Smooth muscle cell (in vitro differentiated cells): ENCODE results near the gene ACAP1. TPM values are rescaled to one million over a fixed set of nuclear protein-coding genes. Genes with fewer than 3 reads are reported as not detected.

ENCODE experiments used
- DNase-seq: peaks from one replicate; lab custom pipeline; 2025; ENCODE audit not compliant: unreplicated experiment; lab: John Stamatoyannopoulos, UW
- H2AFZ ChIP-seq: fragments of 200-600 bp; sonication (generic); 2 replicates; pipeline ENCODE4 v1.6.0; 2016; ENCODE audit warnings: antibody characterized with exemption, low read depth, mild to moderate bottlenecking
- H3F3A ChIP-seq: fragments of 200-600 bp; sonication (generic); 2 replicates; pipeline ENCODE4 v1.6.0; 2017; ENCODE audit warnings: antibody characterized with exemption, low read depth
- H3K27ac ChIP-seq: fragments of 200-600 bp; sonication (generic); 2 replicates; pipeline ENCODE4 v1.5.1; 2016; ENCODE audit warnings: low read depth, mild to moderate bottlenecking
- H3K27me3 ChIP-seq: fragments of 200-600 bp; sonication (generic); 2 replicates; pipeline ENCODE4 v1.6.1; 2016; ENCODE audit warnings: low read depth, mild to moderate bottlenecking
- H3K36me3 ChIP-seq: fragments of 200-600 bp; sonication (generic); 2 replicates; pipeline ENCODE4 v1.5.1; 2016; ENCODE audit warnings: low read depth
- H3K4me1 ChIP-seq: fragments of 200-600 bp; sonication (generic); 2 replicates; pipeline ENCODE4 v1.5.1; 2016; ENCODE audit warnings: low read depth
- H3K4me2 ChIP-seq: fragments of 200-600 bp; sonication (generic); 2 replicates; pipeline ENCODE4 v1.6.0; 2016; ENCODE audit warnings: mild to moderate bottlenecking
- H3K4me3 ChIP-seq: fragments of 200-600 bp; sonication (generic); 2 replicates; pipeline ENCODE4 v1.5.1; 2016; ENCODE audit warnings: mild to moderate bottlenecking
- H3K79me2 ChIP-seq: fragments of 200-600 bp; sonication (generic); 2 replicates; pipeline ENCODE4 v1.6.0; 2016; ENCODE audit warnings: low read depth, mild to moderate bottlenecking
- H3K9ac ChIP-seq: fragments of 200-600 bp; sonication (generic); 2 replicates; pipeline ENCODE4 v1.6.0; 2016; ENCODE audit warnings: low read depth
- H3K9me3 ChIP-seq: fragments of 200-600 bp; sonication (generic); replicated peaks from 2 replicates; pipeline ENCODE4 v1.5.1; 2016; ENCODE audit warnings: low read depth
- H4K20me1 ChIP-seq: fragments of 200-600 bp; sonication (generic); 2 replicates; pipeline ENCODE4 v1.6.0; 2016; ENCODE audit warnings: low read depth
- WGBS: methylation state at CpG from one replicate; pipeline ENCODE4 v1.1.7; 2016; ENCODE audit warnings: low lambda C conversion rate; 5-methylcytosine and 5-hydroxymethylcytosine counted together
- polyA plus RNA-seq: library from polyadenylated mRNA; unstranded; fragments of >200 nt; fragmentation: Nextera tagmentation; extraction: Ambion mirVana; gene quantifications from 2 replicates; pipeline ENCODE4 v1.2.1, GENCODE V29; 2016
- total RNA-seq: library from RNA; depleted of rRNA; stranded (reverse); fragments of >200 nt; gene quantifications from 2 replicates; pipeline ENCODE4 v1.2.3, GENCODE V29; 2014
- TF ChIP-seq, protein P1 (sequence below): fragments of 200-600 bp; sonication (generic); IDR thresholded peaks from 2 replicates; pipeline ENCODE4 v1.5.1; 2017; ENCODE audit warnings: borderline replicate concordance, mild to moderate bottlenecking, antibody characterized with exemption; ENCODE audit not compliant: insufficient read depth, poor library complexity, severe bottlenecking

Gene ACAP1
- total and polyA plus RNA-seq, 2 experiments from 2014 or later: 15.2 to 31.6 TPM

DNA sequence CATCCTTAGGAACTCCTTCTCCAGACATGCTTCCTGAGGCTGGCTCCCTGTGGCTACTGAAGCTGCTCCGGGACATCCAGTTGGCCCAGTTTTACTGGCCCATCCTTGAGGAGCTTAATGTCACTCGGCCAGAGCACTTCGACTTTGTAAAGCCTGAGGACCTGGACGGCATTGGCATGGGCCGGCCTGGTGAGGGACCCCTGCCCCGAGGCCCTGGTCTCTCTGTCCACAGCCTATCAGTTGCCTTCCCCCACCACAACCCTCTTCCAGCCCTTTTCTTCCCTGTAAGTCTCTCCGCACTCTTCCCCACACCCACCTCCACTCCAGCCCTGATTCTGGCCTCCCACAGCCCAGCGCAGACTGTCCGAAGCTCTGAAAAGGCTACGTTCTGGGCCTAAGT is 46.6 kb downstream of the ACAP1 start:
- no peaks in the 10 kb centered on the region for H3K79me2 ChIP-seq
- 89% methylated on average over 10 of the region's 10 CpGs for WGBS
- TF ChIP-seq, protein P1, sequence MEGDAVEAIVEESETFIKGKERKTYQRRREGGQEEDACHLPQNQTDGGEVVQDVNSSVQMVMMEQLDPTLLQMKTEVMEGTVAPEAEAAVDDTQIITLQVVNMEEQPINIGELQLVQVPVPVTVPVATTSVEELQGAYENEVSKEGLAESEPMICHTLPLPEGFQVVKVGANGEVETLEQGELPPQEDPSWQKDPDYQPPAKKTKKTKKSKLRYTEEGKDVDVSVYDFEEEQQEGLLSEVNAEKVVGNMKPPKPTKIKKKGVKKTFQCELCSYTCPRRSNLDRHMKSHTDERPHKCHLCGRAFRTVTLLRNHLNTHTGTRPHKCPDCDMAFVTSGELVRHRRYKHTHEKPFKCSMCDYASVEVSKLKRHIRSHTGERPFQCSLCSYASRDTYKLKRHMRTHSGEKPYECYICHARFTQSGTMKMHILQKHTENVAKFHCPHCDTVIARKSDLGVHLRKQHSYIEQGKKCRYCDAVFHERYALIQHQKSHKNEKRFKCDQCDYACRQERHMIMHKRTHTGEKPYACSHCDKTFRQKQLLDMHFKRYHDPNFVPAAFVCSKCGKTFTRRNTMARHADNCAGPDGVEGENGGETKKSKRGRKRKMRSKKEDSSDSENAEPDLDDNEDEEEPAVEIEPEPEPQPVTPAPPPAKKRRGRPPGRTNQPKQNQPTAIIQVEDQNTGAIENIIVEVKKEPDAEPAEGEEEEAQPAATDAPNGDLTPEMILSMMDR: no peak

DNA sequence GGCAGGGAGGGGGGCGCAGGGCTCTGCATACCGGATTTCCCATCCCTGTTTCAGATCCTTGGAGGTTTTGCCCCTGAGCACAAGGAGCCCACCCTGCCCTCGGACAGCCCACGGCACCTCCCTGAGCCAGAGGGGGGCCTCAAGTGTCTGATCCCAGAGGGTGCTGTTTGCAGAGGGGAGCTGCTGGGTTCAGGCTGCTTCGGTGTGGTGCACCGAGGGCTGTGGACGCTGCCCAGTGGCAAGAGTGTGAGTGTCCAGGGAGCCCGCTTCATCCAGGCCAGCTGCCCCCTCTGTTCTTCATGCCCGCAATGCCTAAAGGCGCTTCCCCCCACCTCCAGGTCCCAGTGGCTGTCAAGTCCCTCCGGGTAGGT is 47.0 kb downstream of the ACAP1 start:
- no peak for DNase-seq
- no peak overlapping the region for H3K9ac ChIP-seq
- peaks cover 19% of the 10 kb centered on the region for H3K4me1 ChIP-seq
- H4K20me1 ChIP-seq: no peaks in the 10 kb centered on the region
- no peak overlapping the region for H2AFZ ChIP-seq
- no peaks in the 10 kb centered on the region for H3K9me3 ChIP-seq
- TF ChIP-seq, protein P1: no peak
- no peaks in the 10 kb centered on the region for H3K36me3 ChIP-seq
- peaks cover 6% of the 10 kb centered on the region for H3F3A ChIP-seq
- H3K4me3 ChIP-seq: no peak overlapping the region
- peak overlapping the region; percentile 85 for H3K4me2 ChIP-seq
- 87% methylated on average over 11 of the region's 11 CpGs for WGBS
- H3K79me2 ChIP-seq: no peaks in the 10 kb centered on the region
- no peak overlapping the region for H3K27ac ChIP-seq
- H3K27me3 ChIP-seq: peaks cover 22% of the 10 kb centered on the region

More for the DNA sequence above, 46.6 kb downstream of the ACAP1 start:
- no peak overlapping the region for H3K4me2 ChIP-seq
- no peak overlapping the region for H2AFZ ChIP-seq
- no peak overlapping the region for H3K4me3 ChIP-seq
- H3K27ac ChIP-seq: no peak overlapping the region
- DNase-seq: no peak
- H3K9ac ChIP-seq: no peak overlapping the region
- H3K4me1 ChIP-seq: peaks cover 19% of the 10 kb centered on the region
- H4K20me1 ChIP-seq: no peaks in the 10 kb centered on the region
- H3K36me3 ChIP-seq: no peaks in the 10 kb centered on the region
- H3F3A ChIP-seq: peaks cover 6% of the 10 kb centered on the region
- no peaks in the 10 kb centered on the region for H3K9me3 ChIP-seq
- H3K27me3 ChIP-seq: peaks cover 22% of the 10 kb centered on the region

DNA sequence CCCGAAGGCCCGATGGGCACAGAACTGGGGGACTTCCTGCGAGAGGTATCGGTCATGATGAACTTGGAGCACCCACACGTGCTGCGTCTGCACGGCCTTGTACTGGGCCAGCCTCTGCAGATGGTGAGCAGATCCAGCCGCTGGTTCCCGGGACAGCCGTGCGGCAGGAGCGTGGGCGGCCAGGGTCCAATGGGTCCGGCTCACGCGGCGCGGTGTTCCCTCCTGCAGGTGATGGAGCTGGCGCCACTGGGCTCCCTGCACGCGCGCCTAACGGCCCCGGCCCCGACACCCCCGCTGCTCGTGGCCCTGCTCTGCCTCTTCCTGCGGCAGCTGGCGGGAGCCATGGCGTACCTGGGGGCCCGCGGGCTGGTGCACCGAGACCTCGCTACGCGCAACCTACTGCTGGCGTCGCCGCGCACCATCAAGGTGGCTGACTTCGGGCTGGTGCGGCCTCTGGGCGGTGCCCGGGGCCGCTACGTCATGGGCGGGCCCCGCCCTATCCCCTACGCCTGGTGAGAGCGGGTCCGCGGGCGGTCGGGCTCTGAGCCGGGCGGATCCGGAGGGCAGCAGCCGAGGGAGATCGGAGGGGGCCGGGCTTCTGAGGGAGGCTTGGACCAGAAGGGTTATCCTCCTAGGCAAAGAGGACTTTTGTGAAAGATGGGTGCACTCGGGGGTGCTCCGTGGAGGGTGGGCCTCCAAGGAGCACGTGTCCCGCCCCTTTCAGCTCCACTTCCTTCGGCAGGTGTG is 47.6 kb downstream of the ACAP1 start:
- H3F3A ChIP-seq: peaks cover 6% of the 10 kb centered on the region
- H3K79me2 ChIP-seq: no peaks in the 10 kb centered on the region
- peaks cover 22% of the 10 kb centered on the region for H3K27me3 ChIP-seq
- no peaks in the 10 kb centered on the region for H4K20me1 ChIP-seq
- no peaks in the 10 kb centered on the region for H3K36me3 ChIP-seq
- H2AFZ ChIP-seq: no peak overlapping the region
- TF ChIP-seq, protein P1: no peak
- 23% methylated on average over 64 of the region's 65 CpGs for WGBS
- H3K4me1 ChIP-seq: peaks cover 19% of the 10 kb centered on the region
- no peaks in the 10 kb centered on the region for H3K9me3 ChIP-seq
- no peak for DNase-seq
- H3K9ac ChIP-seq: no peak overlapping the region
- peak overlapping the region; percentile 85 for H3K4me2 ChIP-seq
- no peak overlapping the region for H3K27ac ChIP-seq
- H3K4me3 ChIP-seq: peak overlapping the region; percentile 40

DNA sequence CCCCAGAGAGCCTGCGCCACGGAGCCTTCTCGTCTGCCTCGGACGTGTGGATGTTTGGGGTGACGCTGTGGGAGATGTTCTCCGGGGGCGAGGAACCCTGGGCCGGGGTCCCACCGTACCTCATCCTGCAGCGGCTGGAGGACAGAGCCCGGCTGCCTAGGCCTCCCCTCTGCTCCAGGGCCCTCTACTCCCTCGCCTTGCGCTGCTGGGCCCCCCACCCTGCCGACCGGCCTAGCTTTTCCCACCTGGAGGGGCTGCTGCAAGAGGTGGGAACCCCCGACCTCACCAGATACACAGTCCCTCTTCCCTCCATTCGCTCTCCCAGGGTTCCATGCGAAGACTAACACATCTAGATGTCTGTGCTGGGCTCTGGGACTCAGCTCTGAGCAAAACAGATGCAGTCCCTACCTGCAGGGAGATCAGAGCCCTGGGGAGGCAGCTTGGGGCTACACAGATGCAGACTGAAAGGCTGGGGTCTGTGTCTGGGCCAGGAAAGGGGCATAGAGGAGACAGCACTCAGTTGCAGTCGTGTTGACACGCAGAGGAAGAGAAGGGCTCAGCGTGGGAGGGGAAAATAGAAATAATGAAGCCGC is 48.3 kb downstream of the ACAP1 start:
- H3K4me1 ChIP-seq: peaks cover 19% of the 10 kb centered on the region
- H3K4me3 ChIP-seq: peak overlapping the region; percentile 40
- TF ChIP-seq, protein P1: no peak
- peak overlapping the region; percentile 85 for H3K4me2 ChIP-seq
- no peak overlapping the region for H3K9ac ChIP-seq
- no peak overlapping the region for H3K27ac ChIP-seq
- H3K36me3 ChIP-seq: no peaks in the 10 kb centered on the region
- DNase-seq: no peak
- WGBS: 65% methylated on average over 22 of the region's 23 CpGs
- H3K27me3 ChIP-seq: peaks cover 21% of the 10 kb centered on the region
- peaks cover 6% of the 10 kb centered on the region for H3F3A ChIP-seq
- no peak overlapping the region for H2AFZ ChIP-seq
- H4K20me1 ChIP-seq: peaks cover 5% of the 10 kb centered on the region
- H3K9me3 ChIP-seq: no peaks in the 10 kb centered on the region
- H3K79me2 ChIP-seq: no peaks in the 10 kb centered on the region
